RWPE1 (cell line): ENCODE data around the gene CEACAM1.

Source experiments
- CTCF ChIA-PET: fragments of 350-600 bp; sonication (Branson Sonifier 250); formaldehyde crosslinking; extraction: SDS; loops from one replicate; lab custom pipeline; 2021; lab: Yijun Ruan, JAX
- POLR2A ChIA-PET: fragments of 400-600 bp; formaldehyde crosslinking; extraction: SDS; loops from one replicate; lab custom pipeline; 2020; ENCODE audit warnings: antibody characterized with exemption; ENCODE audit not compliant: low non-redundant PET; lab: Yijun Ruan, JAX
- DNase-seq: peaks from one replicate; pipeline ENCODE4 v3.0.0; 2012; ENCODE audit warnings: low spot score
- H3K27ac ChIP-seq: fragments of 450-650 bp; 2 replicates; pipeline ENCODE4 v1.5.1; 2017
- CTCF ChIP-seq: fragments of 450-650 bp; conservative IDR thresholded peaks from 2 replicates; pipeline ENCODE4 v1.5.1; 2017; ENCODE audit warnings: low read depth, mild to moderate bottlenecking

The CEACAM1 gene

GRCh38 chr19:42514449-42514848 is 13.8 kb downstream of the CEACAM1 start:
- no peak overlapping the region for H3K27ac ChIP-seq
- no peak for DNase-seq
- TF ChIP-seq CTCF, result no peak
- CTCF ChIA-PET, result interaction anchor here (0.6 to 0.7 kb wide), 2 partner anchors 15 to 92 kb away, joined by 3 read pairs; no protein-coding TSS in a partner anchor
- POLR2A ChIA-PET, result no interaction called here

GRCh38 chr19:42512743-42513304 is 15.5 kb downstream of the CEACAM1 start:
- H3K27ac ChIP-seq, result no peak overlapping the region
- TF ChIP-seq CTCF, result no peak
- ChIA-PET CTCF (no interaction called here), POLR2A (no interaction called here)
- no peak for DNase-seq

GRCh38 chr19:42512130-42512636 is 16.1 kb downstream of the CEACAM1 start:
- DNase-seq, result no peak
- ChIA-PET POLR2A (no interaction called here), CTCF (no interaction called here)
- H3K27ac ChIP-seq, result no peak overlapping the region
- no peak for TF ChIP-seq CTCF

GRCh38 chr19:42511340-42511739 is 16.9 kb downstream of the CEACAM1 start:
- no peak for TF ChIP-seq CTCF
- no peak overlapping the region for H3K27ac ChIP-seq
- DNase-seq, result no peak
- POLR2A ChIA-PET, result no interaction called here
- CTCF ChIA-PET, result no interaction called here

GRCh38 chr19:42508892-42509444 is 19.3 kb downstream of the CEACAM1 start:
- DNase-seq, result no peak
- H3K27ac ChIP-seq, result no peak overlapping the region
- POLR2A ChIA-PET, result no interaction called here
- CTCF ChIA-PET, result no interaction called here
- TF ChIP-seq CTCF, result no peak

- ChIA-PET POLR2A (no interaction called here), CTCF (interaction anchor here (0.7 kb wide), 1 partner anchor 55 kb away, joined by 4 read pairs; no protein-coding TSS in a partner anchor)
- no peak overlapping the region for H3K27ac ChIP-seq
- DNase-seq, result no peak
- no peak for TF ChIP-seq CTCF
Measured at GRCh38 chr19:42505066-42505465, 23.2 kb downstream of the CEACAM1 start.
